Peyer's patch (tissue), 4 donors: ENCODE measurements around the gene COL4A6. TPM values are rescaled to one million over a fixed set of nuclear protein-coding genes. Genes with fewer than 3 reads are reported as not detected.

Experiments
- DNase-seq, 3 donors: peaks; one replicate each; pipeline ENCODE4 v3.0.0-alpha.2; 2017 to 2019
- H3K27ac ChIP-seq, 4 donors: fragments of 200-600 bp; sonication (generic); one replicate each; pipeline ENCODE4 v1.5.1; 2016 to 2019
- H3K27me3 ChIP-seq, 2 donors: fragments of 200-600 bp; sonication (generic); one replicate each; pipeline ENCODE4 v1.5.1; 2019
- H3K36me3 ChIP-seq, 3 donors: fragments of 200-600 bp; sonication (generic); one replicate each; pipeline ENCODE4 v1.5.1; 2016 to 2019
- H3K4me1 ChIP-seq, 4 donors: fragments of 200-600 bp; sonication (generic); one replicate each; pipeline ENCODE4 v1.5.1; 2016 to 2019
- H3K4me3 ChIP-seq, 4 donors: fragments of 200-600 bp; sonication (generic); 1 replicate in 3 of 4; 2 replicates in 1 of 4; pipeline ENCODE4 v1.5.1; 2016 to 2019; ENCODE audit warnings: mild to moderate bottlenecking in 1 of 4
- H3K9me3 ChIP-seq, 4 donors: fragments of 200-600 bp; sonication (generic); one replicate each; pipeline ENCODE4 v1.5.1; 2016 to 2019; ENCODE audit warnings: mild to moderate bottlenecking in 1 of 4
- POLR2A ChIP-seq, 2 donors: fragments of 450-650 bp; IDR thresholded peaks; one replicate each; pipeline ENCODE4 v1.5.1; 2017; ENCODE audit warnings: antibody characterized with exemption in 2 of 2, mild to moderate bottlenecking in 2 of 2, moderate library complexity in 2 of 2
- total RNA-seq, 4 donors: library from RNA; depleted of rRNA; stranded (reverse); fragments of >200 nt; gene quantifications; one replicate each; pipeline ENCODE4 v1.1.0, GENCODE V29; 2016
- TF ChIP-seq, protein P1 (sequence below), 6 experiments: fragments of 450-650 bp in 4 of 6; fragments of 200-600 bp in 2 of 6; sonication (generic) in 1 of 6; IDR thresholded peaks; one replicate each; pipeline ENCODE4 v1.5.1; 2017 to 2019; ENCODE audit warnings: antibody characterized with exemption in 6 of 6, mild to moderate bottlenecking in 3 of 6, moderate library complexity in 1 of 6

COL4A6 gene
- total RNA-seq, 4 donors from 2014 or later, result 0.18 to 2.4 (median 0.89) TPM

DNA sequence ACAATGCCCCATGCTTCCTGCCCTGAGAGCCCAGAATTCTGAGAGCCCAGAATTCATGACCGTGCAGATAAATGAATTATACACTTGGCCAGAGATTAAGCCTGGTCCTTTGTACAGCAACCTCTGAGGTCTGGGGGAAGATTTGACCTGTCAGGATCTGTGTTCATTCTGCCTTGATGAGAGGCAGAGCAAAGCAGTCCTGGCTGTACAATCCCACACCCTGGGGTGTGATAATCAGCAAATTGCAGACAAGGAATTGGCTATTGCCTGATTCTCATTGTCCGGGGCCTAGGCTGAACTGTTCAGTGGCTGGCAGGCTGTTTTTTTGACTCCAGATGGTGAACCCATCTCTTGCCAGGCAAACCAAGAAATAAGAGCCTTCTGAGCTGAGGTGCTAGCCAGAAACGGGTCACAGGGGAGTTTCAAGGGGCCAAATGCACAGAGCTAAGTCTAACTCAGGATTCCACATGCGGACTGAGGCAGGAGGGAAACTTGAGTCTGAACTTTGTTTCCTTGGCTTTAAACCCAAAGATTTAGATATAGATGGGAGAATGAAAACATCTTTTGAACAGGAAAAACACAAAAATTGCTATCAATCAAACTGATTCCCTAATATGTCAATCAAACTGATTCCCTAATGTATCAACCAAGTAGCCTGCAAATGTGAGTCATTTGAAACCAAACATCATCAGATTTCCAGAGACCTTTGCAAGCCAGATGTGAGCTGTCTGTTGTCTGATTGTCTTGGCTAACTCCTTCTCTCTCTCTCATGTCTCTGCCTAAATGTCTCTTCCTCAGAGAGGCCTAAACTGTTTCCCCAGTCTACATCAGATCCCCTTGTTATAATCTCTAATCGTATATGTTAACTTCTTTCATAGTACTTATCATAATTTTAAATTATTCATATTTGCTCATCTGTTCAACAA lies 187.3 kb downstream of the COL4A6 start:
- Histone ChIP-seq H3K36me3 (no peaks in the 10 kb centered on the region), H3K9me3 (no peaks in the 10 kb centered on the region), H3K4me1 (no peaks in the 10 kb centered on the region), H3K27me3 (no peaks in the 10 kb centered on the region), H3K4me3 (no peak overlapping the region), H3K27ac (no peak overlapping the region)
- no peak for DNase-seq
- TF ChIP-seq, protein P1, sequence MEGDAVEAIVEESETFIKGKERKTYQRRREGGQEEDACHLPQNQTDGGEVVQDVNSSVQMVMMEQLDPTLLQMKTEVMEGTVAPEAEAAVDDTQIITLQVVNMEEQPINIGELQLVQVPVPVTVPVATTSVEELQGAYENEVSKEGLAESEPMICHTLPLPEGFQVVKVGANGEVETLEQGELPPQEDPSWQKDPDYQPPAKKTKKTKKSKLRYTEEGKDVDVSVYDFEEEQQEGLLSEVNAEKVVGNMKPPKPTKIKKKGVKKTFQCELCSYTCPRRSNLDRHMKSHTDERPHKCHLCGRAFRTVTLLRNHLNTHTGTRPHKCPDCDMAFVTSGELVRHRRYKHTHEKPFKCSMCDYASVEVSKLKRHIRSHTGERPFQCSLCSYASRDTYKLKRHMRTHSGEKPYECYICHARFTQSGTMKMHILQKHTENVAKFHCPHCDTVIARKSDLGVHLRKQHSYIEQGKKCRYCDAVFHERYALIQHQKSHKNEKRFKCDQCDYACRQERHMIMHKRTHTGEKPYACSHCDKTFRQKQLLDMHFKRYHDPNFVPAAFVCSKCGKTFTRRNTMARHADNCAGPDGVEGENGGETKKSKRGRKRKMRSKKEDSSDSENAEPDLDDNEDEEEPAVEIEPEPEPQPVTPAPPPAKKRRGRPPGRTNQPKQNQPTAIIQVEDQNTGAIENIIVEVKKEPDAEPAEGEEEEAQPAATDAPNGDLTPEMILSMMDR (IDR thresholded peaks at IDR 0.05), result no peak
- TF ChIP-seq POLR2A (IDR thresholded peaks at IDR 0.05), result no peak

- H3K4me1 ChIP-seq, result no peaks in the 10 kb centered on the region
- H3K27ac ChIP-seq, result no peak overlapping the region
- no peaks in the 10 kb centered on the region for H3K9me3 ChIP-seq
- DNase-seq, result no peak
- no peak overlapping the region for H3K4me3 ChIP-seq
- no peaks in the 10 kb centered on the region for H3K36me3 ChIP-seq
- no peak for TF ChIP-seq POLR2A (IDR thresholded peaks at IDR 0.05)
- no peaks in the 10 kb centered on the region for H3K27me3 ChIP-seq
Measured at GRCh38 chrX:108246304-108246954, 191.8 kb downstream of the COL4A6 start.

GRCh38 chrX:108245462-108245861 lies 192.8 kb downstream of the COL4A6 start:
- H3K36me3 ChIP-seq, result no peaks in the 10 kb centered on the region
- TF ChIP-seq POLR2A (IDR thresholded peaks at IDR 0.05), result no peak
- TF ChIP-seq, protein P1 (IDR thresholded peaks at IDR 0.05), result no peak

DNA sequence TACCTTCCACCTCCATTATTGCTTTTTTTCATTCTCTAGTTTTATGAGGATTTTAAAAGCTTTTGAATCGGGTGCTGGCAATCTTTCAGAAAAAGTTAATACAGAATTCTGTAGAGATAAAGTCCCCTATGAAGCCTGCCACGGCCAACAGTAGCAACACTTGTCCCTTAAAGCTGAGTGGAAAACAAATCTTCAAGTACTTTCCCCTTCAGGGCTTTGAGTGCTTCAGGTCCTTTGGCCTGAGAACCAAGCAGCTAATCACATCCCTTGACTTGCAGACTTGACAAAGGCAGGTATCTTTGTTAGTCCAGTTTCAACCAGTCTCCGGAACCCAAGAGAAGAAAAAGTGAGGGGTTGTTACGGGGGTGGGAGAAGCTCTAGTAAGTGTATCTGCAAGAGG lies 202.2 kb downstream of the COL4A6 start:
- Histone ChIP-seq H3K4me3 (no peak overlapping the region), H3K9me3 (no peaks in the 10 kb centered on the region), H3K4me1 (no peaks in the 10 kb centered on the region), H3K27ac (no peak overlapping the region), H3K27me3 (no peaks in the 10 kb centered on the region), H3K36me3 (no peaks in the 10 kb centered on the region)
- TF ChIP-seq, protein P1 (IDR thresholded peaks at IDR 0.05), result no peak
- no peak for TF ChIP-seq POLR2A (IDR thresholded peaks at IDR 0.05)
- no peak for DNase-seq

More at GRCh38 chrX:108245462-108245861, 192.8 kb downstream of the COL4A6 start:
- no peak for DNase-seq
- Histone ChIP-seq H3K27me3 (no peaks in the 10 kb centered on the region), H3K4me3 (no peak overlapping the region), H3K27ac (no peak overlapping the region), H3K4me1 (no peaks in the 10 kb centered on the region), H3K9me3 (no peaks in the 10 kb centered on the region)

DNA sequence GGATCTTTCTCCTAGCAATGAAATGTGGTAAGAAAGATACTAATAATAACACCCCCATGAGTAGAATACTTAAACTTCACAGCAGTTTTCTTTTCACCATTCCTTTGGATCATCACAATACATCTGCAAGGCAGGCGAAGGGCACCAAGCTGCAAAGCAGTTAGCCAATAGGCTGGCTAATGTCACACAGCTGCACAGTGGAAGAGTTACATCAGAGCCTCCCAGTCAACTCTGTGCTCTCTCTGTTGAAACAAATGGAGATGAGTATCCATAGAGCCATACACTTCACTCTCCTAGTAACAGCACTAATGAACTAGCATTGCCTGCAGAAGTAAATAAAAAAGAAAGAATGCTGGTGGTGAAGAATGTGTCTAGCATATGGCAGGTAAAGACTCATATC lies 207.6 kb downstream of the COL4A6 start:
- no peaks in the 10 kb centered on the region for H3K27me3 ChIP-seq
- no peaks in the 10 kb centered on the region for H3K4me1 ChIP-seq
- no peak overlapping the region for H3K27ac ChIP-seq
- no peak overlapping the region for H3K4me3 ChIP-seq
- no peak for DNase-seq
- no peaks in the 10 kb centered on the region for H3K9me3 ChIP-seq
- TF ChIP-seq POLR2A (IDR thresholded peaks at IDR 0.05), result no peak
- TF ChIP-seq, protein P1 (IDR thresholded peaks at IDR 0.05), result no peak
- no peaks in the 10 kb centered on the region for H3K36me3 ChIP-seq
